GM18858 (cell line): Measurements from ENCODE around the gene CYP3A4.
"Not testable (repeated sequence)": the region's sequence is repeated elsewhere in the genome, so short reads cannot be mapped to it uniquely, and the experiment has no call there.

Experiments
- ATAC-seq: cut with Tn5 transposase; IDR thresholded peaks from one replicate; pipeline ENCODE4 v1.9.1; 2021; ENCODE audit not compliant: unreplicated experiment

CYP3A4 gene

DNA sequence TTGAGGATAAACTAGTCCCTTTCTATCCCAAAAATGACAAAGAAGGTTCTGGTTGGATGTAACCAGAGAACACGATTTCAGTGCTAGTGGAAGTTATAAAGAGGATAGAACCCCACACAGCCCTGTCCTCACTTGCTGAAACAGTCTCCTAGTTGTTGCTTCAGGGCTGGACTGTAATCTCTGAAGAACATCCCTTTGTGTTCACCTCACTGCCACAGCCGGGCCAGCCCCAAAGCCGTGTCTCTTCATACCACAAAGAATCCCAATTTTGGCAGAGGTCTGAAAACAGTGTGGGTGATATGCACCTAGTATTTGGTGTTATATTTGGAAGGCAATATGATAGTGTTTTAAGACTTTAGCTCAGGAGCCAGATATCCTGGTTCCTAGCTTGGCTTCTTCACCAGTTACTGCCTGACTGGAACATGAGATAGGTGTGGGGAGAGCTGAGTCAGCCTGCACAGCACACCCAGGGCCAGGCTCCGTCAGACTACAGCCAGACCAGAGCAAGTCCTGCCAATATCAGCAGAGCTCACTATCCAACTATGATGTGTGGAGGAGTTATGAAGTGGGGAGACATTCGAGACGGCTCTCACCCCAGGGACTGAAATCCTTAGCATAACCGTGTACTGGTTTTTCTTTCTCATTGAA is 21.2 kb downstream of the CYP3A4 start:
- no peak for ATAC-seq

DNA sequence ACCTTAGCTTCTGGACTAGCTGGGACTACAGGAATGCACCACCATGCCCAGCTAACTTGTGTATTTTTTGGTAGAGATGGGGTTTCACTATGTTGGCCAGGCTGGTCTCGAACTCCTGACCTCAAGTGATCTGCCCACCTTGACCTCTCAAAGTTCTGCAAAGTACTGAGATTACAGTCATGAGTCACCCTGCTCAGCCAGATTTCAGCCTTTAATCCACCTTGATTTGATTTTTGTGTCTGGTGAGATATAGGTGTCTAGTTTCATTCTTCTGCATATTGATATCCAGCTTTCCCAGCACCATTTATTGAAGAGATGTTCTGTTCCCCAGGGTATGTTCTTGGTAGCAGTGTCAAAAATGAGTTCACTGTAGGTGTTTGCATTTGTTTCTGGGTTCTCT is 28.9 kb downstream of the CYP3A4 start:
- ATAC-seq: no peak

DNA sequence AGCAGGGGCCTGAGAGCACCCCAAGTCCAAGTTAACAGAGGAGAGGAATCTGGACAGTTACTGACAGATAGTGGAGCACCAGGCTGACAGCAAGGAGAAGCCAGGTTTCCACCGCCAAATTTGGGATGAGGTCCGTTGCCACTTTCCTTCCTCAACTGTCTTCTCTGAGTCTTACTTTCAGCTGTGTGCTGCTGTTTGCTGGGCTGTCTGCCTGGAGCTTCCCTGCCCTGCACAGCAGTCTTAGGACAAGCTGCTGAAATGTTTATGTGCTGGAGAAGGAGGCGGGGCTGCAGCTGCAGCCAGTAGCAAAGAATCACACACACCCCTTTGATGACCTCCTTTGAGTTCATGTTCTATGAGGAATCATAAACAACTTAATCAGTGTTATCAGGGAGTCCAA is 31.6 kb downstream of the CYP3A4 start:
- ATAC-seq: no peak

DNA sequence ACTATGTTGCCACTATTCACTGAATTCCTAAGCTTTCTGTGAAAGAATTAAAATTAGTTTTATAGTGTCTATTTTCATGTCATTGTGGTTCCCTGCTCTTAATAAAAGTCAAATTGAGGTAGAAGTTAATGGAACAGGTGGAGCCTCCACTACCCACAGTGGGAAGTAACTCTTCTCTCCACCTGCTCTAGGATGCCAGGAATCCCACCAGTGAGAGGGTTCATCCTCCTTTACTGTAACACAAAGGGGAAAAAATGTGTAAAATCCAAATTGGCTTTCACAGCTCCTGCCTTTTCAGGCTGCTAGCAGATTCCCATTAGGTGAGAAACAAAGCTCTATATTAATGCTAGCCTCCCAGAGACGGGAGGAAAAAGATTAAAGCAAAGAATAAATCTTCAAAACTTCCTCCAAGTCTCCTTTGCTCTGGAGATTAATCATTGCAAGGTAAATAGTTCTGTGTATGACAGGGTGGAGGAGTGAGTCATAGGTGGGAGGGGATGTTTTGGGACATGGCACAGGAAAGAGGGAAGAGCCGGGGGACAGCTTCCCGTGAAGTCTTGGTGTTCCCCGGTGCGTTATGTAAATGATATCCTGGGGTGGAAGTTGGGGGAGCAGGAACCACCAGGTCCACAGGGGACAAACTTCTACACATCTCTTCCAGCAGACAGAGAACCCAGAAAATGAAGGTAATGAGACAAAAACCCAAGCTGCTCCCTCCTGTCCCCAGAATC is 32.5 kb downstream of the CYP3A4 start:
- not testable (repeated sequence) for ATAC-seq

DNA sequence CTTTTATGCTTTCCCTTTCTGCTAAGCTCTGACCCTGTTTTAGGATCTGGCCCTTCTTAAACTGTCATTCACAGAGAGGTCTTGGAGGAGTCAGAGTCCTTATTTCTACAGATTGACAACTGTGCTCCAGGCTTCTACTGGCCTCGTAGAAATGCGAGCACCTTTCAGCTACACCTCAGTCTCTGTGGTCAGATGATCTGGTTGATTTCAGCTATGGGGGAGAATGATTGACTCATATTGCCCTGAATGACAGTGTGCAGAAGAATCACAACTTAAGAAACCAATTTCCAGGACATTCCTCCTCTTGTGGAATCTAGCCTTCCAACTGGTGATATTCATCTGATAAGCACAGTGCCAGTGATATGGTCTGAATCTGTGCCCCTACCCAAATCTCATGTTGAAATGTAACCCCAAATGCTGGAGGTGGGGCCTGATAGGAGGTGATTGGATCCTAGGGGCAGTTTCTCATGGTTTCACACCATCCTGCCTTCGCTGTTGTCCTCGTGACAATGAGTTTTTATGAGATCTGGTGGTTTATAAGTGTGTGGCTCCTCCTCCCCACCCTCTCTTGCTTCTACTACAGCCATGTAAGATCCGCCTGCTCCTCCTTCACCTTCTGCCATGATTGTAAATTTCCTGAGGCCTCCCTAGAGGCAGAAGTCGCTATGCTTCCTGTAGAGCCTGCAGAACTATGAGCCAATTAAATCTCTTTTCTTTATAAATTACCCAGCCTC is 35.0 kb downstream of the CYP3A4 start:
- ATAC-seq: no peak

DNA sequence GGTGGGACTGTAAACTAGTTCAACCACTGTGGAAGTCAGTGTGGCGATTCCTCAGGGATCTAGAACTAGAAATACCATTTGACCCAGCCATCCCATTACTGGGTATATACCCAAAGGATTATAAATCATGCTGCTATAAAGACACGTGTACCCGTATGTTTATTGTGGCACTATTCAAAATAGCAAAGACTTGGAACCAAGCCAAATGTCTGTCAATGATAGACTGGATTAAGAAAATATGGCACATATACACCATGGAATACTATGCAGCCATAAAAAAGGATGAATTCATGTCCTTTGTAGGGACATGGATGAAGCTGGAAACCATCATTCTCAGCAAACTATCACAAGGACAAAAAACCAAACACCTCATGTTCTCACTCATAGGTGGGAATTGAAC is 37.1 kb downstream of the CYP3A4 start:
- ATAC-seq: not testable (repeated sequence)

DNA sequence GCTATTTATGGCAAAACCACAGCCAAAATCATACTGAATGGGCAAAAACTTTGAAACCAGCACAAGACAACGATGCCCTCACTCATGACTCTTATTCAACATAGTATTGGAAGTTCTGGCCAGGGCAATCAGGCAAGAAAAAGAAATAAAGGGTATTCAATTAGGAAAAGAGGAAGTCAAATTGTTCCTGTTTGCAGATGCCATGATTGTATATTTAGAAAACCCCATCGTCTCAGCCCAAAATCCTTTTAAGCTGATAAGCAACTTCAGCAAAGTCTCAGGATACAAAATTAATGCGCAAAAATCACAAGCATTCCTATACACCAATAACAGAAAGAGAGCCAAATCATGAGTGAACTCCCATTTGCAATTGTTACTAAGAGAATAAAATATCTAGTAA is 38.6 kb downstream of the CYP3A4 start:
- not testable (repeated sequence) for ATAC-seq

DNA sequence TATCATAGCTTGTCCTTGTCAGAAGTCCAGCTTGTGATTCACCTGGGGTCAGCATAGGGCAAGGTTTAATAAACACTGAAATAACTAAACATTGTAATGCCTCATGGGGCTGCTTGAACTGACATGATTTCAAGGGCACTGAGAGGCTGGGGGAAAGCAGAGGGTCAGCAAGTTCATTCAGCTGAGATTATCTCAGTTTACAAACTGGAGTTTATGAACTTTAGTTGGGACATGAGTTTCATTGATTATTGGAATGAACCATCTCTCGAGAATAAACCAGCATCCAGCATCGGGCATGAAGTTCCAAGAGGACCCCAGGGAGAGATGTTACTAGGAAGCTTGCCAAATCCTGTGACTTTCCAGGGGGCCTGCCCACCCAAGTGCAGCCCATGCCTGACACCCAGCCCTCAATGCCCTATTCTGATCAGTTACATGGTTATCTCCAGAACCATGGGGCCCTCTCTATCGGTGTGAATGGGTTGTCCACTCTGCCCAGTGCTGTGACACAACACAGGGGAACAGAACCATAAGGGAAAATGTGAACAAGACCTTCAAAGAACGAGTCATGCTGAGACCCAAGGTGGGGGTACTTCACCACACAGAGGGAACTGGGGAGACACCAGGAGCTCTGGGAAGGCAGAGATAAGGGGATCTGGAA is 41.1 kb downstream of the CYP3A4 start:
- ATAC-seq: no peak

DNA sequence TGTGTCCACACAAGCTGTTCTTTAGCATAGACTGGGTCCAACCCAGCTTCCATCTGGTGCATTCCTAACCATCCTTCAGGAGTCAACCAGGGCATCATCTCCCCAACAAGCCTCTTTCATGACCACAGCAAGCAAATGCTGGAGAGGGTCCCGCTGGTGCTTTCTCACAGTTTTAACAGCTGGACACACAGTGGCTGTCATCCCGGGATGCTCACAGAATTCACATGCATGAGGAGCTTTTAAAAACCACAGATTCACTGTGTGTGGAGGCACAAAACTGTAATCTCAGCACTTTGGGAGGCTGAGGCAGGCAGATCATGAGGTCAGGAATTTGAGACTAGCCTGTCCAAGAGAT is 42.6 kb downstream of the CYP3A4 start:
- ATAC-seq: no peak

DNA sequence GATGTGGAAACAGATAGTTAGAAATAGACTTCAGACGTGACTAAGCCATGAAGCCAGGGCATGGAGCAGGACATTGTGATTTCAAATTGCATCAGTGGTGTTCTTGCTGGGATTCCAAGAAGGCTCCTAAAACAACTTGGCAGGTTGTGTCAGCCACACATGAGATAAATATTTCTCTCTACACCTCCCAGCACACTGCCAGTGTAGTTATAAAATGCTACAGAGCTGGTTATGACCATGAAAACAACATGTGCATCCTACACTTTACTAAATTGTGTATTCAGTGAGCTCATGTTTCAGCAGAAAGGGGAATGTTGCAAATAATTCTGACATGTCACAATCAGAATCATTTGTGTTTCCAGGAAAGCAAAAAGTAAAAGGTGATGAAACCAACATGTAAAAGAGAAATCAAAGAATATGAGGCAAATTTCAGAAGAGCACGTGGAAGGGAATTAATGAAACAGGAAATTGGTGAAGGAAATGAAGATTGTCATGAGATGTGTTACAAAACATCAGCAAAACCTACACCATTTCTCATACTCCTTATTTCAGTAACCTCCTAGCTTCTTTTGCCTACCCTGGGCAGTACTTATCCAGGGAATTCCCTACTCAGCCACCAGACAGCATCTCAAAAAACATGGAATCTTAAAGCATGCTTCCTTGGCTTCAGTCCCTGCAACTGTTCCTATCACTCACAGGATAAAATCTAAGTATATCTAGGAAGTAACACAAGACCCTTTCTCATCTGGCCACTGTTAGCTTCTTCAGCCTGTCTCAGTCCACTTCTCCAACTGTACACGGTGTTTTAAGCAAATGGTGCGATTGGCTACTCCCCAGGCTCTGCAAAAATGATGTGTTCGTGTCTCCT is 43.2 kb downstream of the CYP3A4 start:
- ATAC-seq: no peak

DNA sequence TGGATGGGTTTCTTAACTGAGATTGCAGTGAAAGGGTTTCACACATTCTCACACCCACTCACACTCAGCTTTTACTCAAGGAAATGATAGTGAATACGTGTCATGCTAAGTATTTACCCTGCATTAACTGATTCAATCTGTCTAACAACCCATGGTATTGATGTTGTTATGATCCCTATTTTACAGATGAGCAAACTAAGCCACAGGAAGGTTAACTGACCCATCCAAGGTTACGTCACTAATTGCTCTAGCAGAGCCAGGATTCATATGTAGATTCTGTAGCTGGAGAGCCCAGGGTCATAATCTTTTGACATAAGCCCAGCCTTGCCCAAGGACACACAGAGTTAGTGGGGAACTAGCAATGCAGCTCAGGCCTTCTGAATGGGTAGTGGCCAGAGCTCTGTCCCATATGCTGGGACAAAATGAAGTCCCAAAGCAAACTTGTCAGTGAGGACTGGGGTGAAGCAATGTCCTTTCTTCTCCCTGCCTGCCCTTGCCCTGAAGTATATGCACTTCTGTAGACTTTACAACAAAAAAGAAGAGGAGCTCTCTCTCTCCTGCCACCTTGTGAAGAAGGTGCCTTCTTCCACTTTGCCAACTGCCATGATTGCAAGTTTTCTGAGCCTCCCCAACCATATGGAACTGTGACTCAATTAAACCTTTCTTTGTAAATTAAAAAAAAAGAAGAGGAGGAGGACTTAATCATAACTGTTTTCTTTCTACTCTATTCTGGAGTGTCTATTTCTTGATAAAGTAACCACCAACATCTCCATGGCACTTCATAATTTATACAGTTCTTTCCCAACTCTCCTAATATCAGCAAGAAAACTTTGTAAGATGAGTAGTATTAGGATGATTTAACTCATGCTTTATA is 44.0 kb downstream of the CYP3A4 start:
- no peak for ATAC-seq

DNA sequence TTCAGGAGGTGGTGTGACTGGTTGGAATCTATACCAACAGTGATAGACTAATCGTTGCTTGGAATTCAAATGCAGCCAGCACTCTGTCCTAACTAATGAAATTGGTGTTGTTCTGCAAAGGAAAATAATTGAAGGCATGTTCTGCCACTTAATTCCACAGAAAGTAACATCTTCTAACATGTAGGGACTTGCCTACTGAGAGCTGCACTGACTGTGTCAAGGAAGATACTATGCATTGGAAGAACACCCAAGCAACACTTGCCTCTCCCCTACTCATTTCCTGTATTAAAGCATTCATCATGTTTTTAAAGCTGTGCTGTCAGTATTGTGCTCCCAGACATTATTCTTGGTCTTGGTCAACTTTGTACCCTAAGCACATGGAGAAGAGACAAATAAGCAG is 46.3 kb downstream of the CYP3A4 start:
- no peak for ATAC-seq

DNA sequence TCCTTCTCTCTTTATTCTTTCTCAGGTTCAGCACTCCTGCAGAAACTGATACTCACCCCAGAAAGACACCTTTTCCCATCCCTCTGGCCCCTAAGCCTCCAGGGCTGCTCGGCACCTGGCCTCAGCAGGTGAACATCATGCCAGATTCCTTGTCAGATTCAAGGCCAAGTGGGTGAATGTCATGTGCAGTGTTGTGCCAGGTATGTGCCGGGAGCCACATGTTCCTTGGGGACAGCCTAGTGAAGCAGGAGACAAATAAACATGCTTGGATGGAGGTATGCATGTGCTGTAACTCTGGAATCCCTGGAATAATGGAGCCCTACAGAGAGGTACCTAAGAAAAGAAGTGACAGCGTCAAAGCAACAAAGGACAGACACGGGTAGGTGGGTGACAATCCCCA is 47.3 kb downstream of the CYP3A4 start:
- ATAC-seq: not testable (repeated sequence)

DNA sequence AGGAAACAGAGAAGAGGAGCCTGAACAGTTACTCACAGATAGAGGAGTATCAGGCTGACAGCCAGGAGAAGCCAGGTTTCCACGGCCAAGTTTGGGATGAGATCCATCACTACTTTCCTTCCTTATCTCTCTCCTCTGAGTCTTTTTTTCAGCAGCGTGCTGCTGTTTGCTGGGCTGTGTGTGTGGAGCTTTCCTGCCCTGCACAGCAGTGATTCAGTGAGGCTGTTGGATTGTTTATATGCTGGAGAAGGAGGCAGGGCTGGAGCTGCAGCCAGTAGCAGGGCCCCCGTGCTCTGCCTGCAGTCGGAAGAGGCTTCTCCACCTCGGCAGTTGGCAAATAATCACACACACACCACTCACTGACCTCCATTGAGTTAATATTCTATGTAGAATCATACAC is 49.0 kb downstream of the CYP3A4 start, which contains the start of gene CYP3A7:
TSS of gene CYP3A7 (minus strand) at position 210 of the 400 bp plus-strand sequence. CDS start at position 107, 103 bp downstream.
- no peak for ATAC-seq

DNA sequence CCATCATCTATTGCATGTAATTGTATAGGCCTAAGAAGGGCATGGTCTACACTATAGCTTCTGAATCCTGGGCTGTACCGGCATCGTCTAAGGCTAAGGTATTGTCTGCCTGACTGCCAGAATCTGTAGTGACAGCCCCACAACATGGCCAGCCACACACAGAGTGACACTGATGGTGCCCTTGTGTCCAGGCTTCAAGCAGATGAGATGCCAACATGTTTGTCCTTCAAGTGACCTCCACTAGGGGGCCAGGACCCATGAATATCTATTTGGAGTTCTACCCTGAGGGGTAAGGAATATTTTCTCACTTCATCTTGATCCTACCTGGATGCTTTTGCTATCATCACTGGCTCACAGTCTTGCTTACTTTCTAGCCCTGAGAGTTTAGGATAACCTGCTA is 50.5 kb downstream of the CYP3A4 start:
- no peak for ATAC-seq

DNA sequence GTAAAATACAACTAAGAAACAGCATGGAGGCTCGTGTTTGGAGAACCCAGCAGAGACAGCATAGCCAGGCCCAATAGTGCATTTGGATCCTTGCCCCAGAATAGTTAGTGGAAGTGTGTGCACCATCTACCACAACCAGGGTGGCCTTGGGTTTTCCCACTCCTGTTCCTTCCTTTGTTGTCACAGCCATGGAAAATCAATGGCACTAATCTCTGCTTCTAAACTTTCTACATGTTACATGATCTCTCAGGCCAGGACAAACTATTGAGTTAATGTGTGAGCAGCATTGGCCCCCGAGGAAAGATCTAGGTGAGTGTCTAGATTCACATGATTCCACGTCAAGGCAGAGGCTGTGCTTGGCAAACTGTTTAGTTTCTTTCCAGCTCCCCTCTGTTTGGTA is 51.0 kb downstream of the CYP3A4 start:
- no peak for ATAC-seq

DNA sequence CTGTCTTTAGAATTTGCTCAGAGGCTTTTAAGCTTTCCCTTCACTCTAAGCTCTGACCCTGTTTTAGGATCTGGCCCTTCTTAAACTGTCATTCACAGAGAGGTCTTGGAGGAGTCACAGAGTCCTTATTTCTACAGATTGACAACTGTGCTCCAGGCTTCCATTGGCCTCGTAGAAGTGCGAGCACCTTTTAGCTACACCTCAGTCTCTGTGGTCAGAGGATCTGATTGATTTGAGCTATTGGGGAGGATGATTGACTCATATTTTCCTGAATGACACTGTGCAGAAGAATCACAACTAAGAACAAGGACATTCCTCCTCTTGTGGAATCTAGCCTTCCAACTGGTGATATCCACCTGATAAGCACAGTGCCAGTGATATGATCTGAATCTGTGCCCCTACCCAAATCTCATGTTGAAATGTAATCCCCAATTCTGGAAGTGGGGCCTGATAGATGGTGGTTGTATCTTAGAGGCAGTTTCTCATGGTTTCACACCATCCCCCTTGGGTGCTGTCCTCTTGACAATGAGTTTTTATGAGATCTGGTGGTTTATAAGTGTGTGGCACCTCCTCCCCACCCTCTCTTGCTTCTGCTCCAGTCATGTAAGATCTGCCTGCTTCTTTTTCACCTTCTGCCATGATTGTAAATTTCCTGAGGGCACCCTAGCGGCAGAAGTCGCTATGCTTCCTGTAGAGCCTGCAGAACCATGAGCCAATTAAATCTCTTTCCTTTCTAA is 52.2 kb downstream of the CYP3A4 start:
- ATAC-seq: no peak

DNA sequence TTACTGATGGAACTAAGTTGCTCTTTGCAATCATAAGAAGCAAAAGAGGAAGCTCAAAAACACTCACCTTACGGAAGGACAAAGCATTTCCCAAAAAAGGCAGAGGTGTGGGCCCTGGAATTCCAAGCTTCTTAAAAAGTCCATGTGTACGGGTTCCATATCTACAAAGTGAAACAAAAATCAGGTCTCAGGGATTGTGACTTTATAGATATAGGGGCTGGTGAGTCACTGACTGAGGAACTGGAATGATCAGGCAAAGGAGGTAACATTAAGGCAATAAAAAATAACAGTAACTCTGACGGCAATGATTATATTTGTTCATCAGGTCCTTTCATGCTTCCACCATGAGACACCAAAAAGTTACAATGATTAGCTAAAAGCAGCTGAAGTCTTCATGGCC is 53.0 kb downstream of the CYP3A4 start:
- no peak for ATAC-seq

DNA sequence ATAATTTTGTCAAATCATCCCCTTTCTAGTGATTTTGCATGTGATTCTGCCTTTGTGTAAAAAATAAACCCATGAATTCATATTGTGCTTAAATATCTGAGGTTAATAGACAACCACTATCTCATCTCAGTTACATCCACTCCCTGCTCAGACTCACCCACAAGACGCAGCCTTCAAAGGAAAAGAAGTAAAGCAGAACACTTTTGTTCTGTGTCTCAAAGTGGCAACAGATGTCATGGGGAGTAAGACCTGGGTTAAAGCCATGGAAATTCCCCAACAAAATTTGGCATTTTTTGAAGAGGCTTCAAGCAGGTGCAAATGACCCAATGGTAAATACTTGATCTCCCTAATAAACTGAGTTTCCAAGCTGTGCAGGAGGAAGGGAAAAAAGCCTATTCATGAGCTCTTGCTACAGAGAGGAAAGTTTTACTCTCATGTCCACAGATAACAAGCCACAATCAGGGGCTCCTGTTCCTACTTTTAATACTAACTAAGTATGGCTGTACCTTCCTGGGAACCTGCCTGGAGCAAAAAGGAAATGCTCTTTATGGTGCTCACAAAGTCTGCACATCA is 53.7 kb downstream of the CYP3A4 start:
- no peak for ATAC-seq
